Ovary (tissue), 9 donors: Measurements from ENCODE around the gene TENM4. TPM values are rescaled to one million over a fixed set of nuclear protein-coding genes. Genes with fewer than 3 reads are reported as not detected.

Experiments
- DNase-seq, 5 donors: peaks; one replicate each; pipeline ENCODE4 v3.0.0-alpha.2; 2019 to 2020
- H3K27ac ChIP-seq, 2 donors: fragments of 200-600 bp; one replicate each; pipeline versions ENCODE4 v1.5.1 to v1.8.0; 2019 to 2022
- H3K27me3 ChIP-seq: fragments of 200-600 bp; one replicate; pipeline ENCODE4 v1.8.0; 2022
- H3K36me3 ChIP-seq: fragments of 200-600 bp; sonication (generic); one replicate; pipeline ENCODE4 v1.5.1; 2019
- H3K4me1 ChIP-seq: one replicate; pipeline ENCODE4 v1.8.1; 2013; ENCODE audit warnings: mild to moderate bottlenecking, moderate library complexity; ENCODE audit not compliant: insufficient read depth
- H3K4me3 ChIP-seq: fragments of 200-600 bp; sonication (generic); one replicate; pipeline ENCODE4 v1.5.1; 2017
- H3K9me3 ChIP-seq, 2 donors: fragments of 200-600 bp in 1 of 2; sonication (generic) in 1 of 2; one replicate each; pipeline versions ENCODE4 v1.5.1 to v1.8.1; 2013 to 2019; ENCODE audit warnings: mild to moderate bottlenecking in 1 of 2, moderate library complexity in 1 of 2
- EP300 ChIP-seq: sonication (generic); formaldehyde crosslinking; IDR thresholded peaks from one replicate; pipeline ENCODE4 v1.6.1; 2017; ENCODE audit warnings: antibody characterized with exemption
- POLR2A ChIP-seq: fragments of 450-650 bp; IDR thresholded peaks from one replicate; pipeline ENCODE4 v1.6.1; 2017; ENCODE audit warnings: antibody characterized with exemption, mild to moderate bottlenecking, moderate library complexity
- WGBS, 3 donors: extraction: QIAGEN DNeasy Blood & Tissue Kit in 1 of 3; methylation state at CpG; one replicate each; pipeline versions ENCODE4 v1.1.5 to v1.1.7; 2013 to 2017; 5-methylcytosine and 5-hydroxymethylcytosine counted together
- intact Hi-C, 4 donors: fragments of 100-400 bp; cut with DNase I; formaldehyde crosslinking; loops; one replicate each; pipeline versions ENCODE4 v1.11.0 to v1.15.1; 2022 to 2023
- polyA plus RNA-seq, 2 donors: library from polyadenylated mRNA; stranded (reverse); fragments of 200-250 nt in 1 of 2; fragments of 350-450 nt in 1 of 2; fragmentation: Illumina TruSeq in 1 of 2; extraction: RNeasy Lipid Tissue Mini Kit (QIAGEN cat#74804) in 1 of 2; gene quantifications; one replicate each; pipeline ENCODE4 v1.2.3, GENCODE V29; 2013 to 2014
- total RNA-seq, 7 donors: library from RNA; depleted of rRNA in 2 of 7; stranded (reverse); fragments of >200 nt in 2 of 7; fragmentation: NEBNext Ultra II Directional in 3 of 7; extraction: Animal tissue kit (Norgen Biotek cat#: 25700) in 3 of 7; gene quantifications; one replicate each; pipeline versions ENCODE4 v1.1.0 to v1.2.4, GENCODE V29; 2016 to 2023
- TF ChIP-seq, protein P1 (sequence below), 3 donors: fragments of 450-650 bp in 2 of 3; fragments of 200-600 bp in 1 of 3; IDR thresholded peaks; one replicate each; pipeline versions ENCODE4 v1.5.1 to v1.8.0; 2016 to 2022; ENCODE audit warnings: antibody characterized with exemption in 3 of 3, mild to moderate bottlenecking in 1 of 3
- donor health status: DM: no; HTN: no; CAD: no; lungs with moderate emphysema.
- donor health status: DM: no; HTN: no; CAD: no.
- donor health status: Bipolar disorder and iron deficiency.
- donor health status: DM: yes; HTN: yes; CAD: no.
- donor health status: DM: no; HTN: no; CAD: no.
- donor health status: DM: yes; HTN: yes; CAD: no.

The TENM4 gene
- total and polyA plus RNA-seq, 9 donors: 11.0 to 206 (median 107) TPM

DNA sequence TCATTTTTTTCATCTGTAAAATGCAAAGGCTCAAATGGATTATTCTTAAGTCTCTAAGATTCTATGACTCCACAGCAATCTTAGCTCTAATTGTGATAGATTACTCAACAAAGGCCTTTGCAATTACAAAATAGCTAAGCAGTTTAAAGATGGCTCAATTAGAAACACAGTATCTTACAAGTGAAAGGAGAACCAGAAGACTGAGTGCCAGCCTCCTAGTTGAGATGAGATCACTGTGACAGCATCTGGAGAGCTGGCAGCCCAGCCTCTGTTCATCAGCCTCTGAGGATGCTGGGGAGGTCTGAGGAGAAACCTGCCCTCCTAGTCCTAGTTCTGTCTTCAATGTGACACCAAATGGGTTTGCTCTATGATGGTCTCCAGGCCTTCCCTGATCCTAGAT lies 707.8 kb downstream of the TENM4 start:
- intact Hi-C loops: no loop called here
- H3K4me3 ChIP-seq: no peak overlapping the region

DNA sequence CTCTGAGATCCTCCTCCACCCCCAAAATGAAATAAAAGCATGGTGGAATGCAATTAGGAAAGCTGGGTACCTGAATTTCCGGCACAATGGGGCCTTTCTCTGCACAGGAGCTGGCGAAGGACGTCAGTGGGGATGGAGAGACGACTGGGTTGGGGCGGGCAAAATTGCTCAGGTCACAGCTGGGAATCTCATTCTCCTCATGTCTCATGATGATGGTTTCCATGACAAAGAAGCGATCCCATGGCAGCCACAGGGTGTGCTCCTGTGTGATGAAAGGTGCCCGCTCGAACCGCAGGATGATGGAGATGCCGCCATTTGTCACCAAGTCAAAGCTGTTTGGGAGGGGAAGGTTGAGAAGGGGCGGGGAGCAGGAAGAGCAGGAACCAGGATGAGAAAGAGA lies 708.6 kb downstream of the TENM4 start:
- Histone ChIP-seq H3K27me3 (no peaks in the 10 kb centered on the region), H3K9me3 (no peaks in the 10 kb centered on the region), H3K4me3 (no peak overlapping the region), H3K36me3 (no peaks in the 10 kb centered on the region), H3K27ac (no peak overlapping the region), H3K4me1 (no peaks in the 10 kb centered on the region)
- TF ChIP-seq EP300 (no peak), POLR2A (no peak)
- TF ChIP-seq, protein P1, sequence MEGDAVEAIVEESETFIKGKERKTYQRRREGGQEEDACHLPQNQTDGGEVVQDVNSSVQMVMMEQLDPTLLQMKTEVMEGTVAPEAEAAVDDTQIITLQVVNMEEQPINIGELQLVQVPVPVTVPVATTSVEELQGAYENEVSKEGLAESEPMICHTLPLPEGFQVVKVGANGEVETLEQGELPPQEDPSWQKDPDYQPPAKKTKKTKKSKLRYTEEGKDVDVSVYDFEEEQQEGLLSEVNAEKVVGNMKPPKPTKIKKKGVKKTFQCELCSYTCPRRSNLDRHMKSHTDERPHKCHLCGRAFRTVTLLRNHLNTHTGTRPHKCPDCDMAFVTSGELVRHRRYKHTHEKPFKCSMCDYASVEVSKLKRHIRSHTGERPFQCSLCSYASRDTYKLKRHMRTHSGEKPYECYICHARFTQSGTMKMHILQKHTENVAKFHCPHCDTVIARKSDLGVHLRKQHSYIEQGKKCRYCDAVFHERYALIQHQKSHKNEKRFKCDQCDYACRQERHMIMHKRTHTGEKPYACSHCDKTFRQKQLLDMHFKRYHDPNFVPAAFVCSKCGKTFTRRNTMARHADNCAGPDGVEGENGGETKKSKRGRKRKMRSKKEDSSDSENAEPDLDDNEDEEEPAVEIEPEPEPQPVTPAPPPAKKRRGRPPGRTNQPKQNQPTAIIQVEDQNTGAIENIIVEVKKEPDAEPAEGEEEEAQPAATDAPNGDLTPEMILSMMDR (IDR thresholded peaks at IDR 0.05): no peak
- 95 to 98% (median 95%) methylated on average over 11 of the region's 11 CpGs for WGBS, 3 donors
- DNase-seq: no peak
- intact Hi-C loops: no loop called here

More for the DNA sequence above, 707.8 kb downstream of the TENM4 start:
- DNase-seq: no peak
- TF ChIP-seq POLR2A (no peak), EP300 (no peak)
- TF ChIP-seq, protein P1 (IDR thresholded peaks at IDR 0.05): no peak
- Histone ChIP-seq H3K27me3 (no peaks in the 10 kb centered on the region), H3K27ac (no peak overlapping the region), H3K9me3 (no peaks in the 10 kb centered on the region), H3K36me3 (no peaks in the 10 kb centered on the region), H3K4me1 (no peaks in the 10 kb centered on the region)

DNA sequence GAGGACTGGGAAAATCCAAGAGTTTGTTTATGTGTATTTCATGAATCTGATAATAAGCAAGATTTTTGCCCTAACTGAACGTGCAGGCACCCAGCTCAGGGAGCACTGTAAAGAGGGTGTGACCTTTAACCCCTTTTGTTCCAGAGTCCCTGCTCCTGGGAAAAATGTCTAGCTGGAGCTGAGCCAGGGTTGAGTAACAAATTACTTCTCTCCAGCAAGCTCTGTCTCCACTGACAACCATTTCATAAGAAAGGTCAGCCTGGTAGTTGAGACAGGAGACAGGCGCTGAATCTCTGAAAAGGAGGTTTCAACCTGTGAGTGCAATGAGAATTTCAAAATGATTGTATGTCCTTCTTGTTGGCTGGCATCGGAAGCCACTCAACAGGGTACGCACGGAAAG lies 709.8 kb downstream of the TENM4 start:
- no peaks in the 10 kb centered on the region for H3K4me1 ChIP-seq
- H3K27me3 ChIP-seq: no peaks in the 10 kb centered on the region
- no peaks in the 10 kb centered on the region for H3K36me3 ChIP-seq
- TF ChIP-seq POLR2A: no peak
- TF ChIP-seq EP300: no peak
- TF ChIP-seq, protein P1 (IDR thresholded peaks at IDR 0.05): no peak
- H3K27ac ChIP-seq: no peak overlapping the region
- no peaks in the 10 kb centered on the region for H3K9me3 ChIP-seq
- no peak for DNase-seq
- intact Hi-C loops: no loop called here
- no peak overlapping the region for H3K4me3 ChIP-seq
- WGBS, 3 donors: 87 to 96% (median 93%) methylated on average over 5 of the region's 5 CpGs

DNA sequence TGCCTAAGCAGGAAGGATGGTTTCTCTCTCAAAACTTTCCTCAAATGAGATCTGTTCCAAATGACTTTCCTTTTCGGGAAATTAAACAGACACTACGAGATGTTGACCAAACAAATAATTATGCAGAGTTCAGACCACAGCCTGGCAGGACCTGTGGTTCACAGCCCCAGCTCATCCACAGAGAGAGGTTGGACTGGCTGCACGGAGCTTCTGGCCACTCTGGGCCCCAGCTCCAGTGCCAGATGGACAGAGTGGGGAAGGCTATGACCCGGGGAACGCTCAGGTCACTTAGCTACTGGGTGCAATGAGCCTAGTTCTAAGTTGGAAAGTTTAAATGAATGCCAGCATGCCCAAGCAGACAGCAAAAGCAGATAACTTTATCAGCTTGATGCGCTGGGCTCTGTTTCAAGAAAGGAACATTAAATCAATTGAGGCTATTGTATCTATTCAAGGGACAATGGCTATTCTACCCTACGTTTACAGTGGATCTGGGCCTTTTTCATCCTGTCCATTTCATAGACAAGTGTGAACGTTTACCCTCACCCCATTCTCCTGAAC lies 710.5 kb downstream of the TENM4 start:
- H3K36me3 ChIP-seq: no peaks in the 10 kb centered on the region
- no peaks in the 10 kb centered on the region for H3K27me3 ChIP-seq
- H3K27ac ChIP-seq: no peak overlapping the region
- H3K4me3 ChIP-seq: no peak overlapping the region
- DNase-seq: no peak
- H3K4me1 ChIP-seq: no peaks in the 10 kb centered on the region
- TF ChIP-seq, protein P1 (IDR thresholded peaks at IDR 0.05): no peak
- TF ChIP-seq EP300 (no peak), POLR2A (no peak)
- 65 to 81% (median 75%) methylated on average over 8 of the region's 8 CpGs for WGBS, 3 donors
- intact Hi-C loops: no loop called here
- H3K9me3 ChIP-seq: no peaks in the 10 kb centered on the region

DNA sequence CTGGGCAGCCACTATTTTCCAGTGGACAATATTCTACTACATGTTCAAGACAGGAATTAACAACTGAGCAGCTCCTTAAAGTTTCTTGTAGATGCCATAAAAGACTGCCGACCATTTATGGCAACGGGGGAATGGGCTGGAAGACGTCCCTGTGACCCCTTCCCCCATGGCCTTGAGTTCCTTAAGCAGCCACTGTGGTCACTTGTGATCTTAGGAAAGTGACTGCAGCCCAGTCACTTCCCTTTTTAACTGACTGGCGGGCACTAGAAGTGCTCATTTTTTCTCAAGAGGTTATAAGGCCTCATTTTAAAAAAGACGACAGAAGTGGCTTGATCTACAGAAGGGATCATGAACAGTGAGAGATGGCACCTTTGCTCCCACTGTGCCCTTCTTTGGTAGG lies 713.0 kb downstream of the TENM4 start:
- no peaks in the 10 kb centered on the region for H3K27me3 ChIP-seq
- TF ChIP-seq POLR2A: no peak
- no peak for TF ChIP-seq EP300
- TF ChIP-seq, protein P1 (IDR thresholded peaks at IDR 0.05): no peak
- H3K9me3 ChIP-seq: no peaks in the 10 kb centered on the region
- WGBS, 3 donors: 66 to 76% (median 72%) methylated on average over 5 of the region's 5 CpGs
- H3K36me3 ChIP-seq: no peaks in the 10 kb centered on the region
- H3K4me1 ChIP-seq: no peaks in the 10 kb centered on the region
- no peak overlapping the region for H3K27ac ChIP-seq
- intact Hi-C loops: no loop called here
- DNase-seq: no peak
- no peak overlapping the region for H3K4me3 ChIP-seq
